NAMALWA (cell line): Measurements from ENCODE around the gene NCOA3.
"Not testable (repeated sequence)": the region's sequence is repeated elsewhere in the genome, so short reads cannot be mapped to it uniquely, and the experiment has no call there.

ENCODE experiments used
- DNase-seq: peaks from one replicate; pipeline ENCODE4 v3.0.0-alpha.2; 2015; ENCODE audit warnings: low spot score

The NCOA3 gene

DNA sequence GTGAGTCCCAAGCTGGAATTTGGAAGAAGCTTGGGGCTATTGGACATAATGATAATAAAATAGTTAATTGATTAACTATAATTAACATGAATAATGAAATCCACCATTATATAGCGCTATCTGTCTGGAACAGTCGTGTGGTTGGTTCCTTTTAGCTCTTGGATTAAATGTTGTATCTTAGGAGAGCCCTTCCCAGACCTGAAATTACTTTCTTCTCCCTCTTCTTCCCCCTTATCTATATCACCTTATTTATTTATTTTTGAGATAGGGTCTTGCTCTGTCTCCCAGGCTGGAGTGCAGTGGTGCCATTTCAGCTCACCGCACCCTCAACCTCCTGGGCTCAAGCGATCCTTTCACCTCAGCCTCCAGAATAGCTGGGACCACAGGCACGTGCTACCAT lies 64.6 kb downstream of the NCOA3 start:
- DNase-seq: no peak

DNA sequence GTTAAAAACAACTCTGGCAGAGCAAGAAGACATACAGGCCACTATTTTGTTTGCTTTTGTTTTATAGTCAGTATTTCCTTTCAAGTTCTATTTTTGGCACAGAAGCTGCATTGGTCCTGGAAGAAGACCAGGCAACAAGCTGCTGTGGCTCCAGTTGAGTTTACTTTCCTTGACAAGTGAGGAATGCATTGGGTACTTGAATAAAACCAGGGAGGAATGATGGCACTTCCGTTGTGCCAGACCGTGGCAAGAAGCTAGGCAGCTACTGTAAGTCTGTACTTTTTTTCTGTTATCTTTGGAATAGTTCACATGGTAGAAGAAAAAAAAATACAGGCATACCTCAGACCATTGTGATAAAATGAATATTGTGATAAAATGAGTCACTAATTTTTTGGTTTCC lies 66.3 kb downstream of the NCOA3 start:
- no peak for DNase-seq

DNA sequence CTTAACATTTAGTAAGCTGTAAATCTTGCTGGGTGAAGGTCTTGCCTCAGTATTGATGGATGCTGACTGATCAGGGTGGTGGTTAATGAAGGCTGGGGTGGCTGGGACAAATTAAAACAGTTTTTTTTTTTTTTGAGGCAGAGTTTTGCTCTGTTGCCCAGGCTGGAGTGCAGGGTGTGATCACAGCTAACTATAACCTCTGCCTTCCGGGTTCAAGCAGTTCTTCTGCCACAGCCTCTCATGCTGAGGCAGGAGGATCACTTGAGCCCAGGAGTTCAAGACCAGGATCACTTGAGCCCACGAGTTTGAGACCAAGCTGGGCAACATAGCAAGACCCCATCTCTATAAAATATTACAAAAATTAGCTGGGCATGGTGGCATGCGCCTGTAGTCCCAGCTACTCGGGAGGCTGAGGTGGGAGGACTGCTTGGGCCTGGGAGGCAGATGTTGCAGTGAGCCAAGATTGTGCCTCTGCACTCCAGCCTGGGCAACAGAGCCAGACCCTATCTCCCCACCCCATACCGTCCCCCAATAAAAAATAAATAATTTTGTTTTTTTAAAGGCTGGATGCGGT lies 67.2 kb downstream of the NCOA3 start:
- no peak for DNase-seq

DNA sequence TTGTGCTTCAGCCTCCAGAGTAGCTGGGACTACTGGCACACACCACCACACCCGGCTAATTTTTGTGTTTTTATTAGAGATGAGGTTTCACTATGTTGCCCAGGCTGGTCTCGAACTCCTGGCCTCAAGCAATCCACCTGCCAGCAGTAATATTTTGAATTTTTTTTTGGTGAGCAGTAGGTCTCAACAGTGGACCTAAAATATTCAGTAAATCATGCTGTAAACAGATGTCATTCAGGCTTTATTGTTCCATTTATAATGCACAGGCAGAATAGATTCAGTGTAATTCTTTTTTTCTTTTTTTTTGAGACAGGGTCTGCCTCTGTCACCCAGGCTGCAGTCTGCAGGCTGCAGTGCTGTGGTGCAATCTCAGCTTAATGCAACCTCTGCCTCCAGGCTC lies 69.7 kb downstream of the NCOA3 start:
- no peak for DNase-seq

DNA sequence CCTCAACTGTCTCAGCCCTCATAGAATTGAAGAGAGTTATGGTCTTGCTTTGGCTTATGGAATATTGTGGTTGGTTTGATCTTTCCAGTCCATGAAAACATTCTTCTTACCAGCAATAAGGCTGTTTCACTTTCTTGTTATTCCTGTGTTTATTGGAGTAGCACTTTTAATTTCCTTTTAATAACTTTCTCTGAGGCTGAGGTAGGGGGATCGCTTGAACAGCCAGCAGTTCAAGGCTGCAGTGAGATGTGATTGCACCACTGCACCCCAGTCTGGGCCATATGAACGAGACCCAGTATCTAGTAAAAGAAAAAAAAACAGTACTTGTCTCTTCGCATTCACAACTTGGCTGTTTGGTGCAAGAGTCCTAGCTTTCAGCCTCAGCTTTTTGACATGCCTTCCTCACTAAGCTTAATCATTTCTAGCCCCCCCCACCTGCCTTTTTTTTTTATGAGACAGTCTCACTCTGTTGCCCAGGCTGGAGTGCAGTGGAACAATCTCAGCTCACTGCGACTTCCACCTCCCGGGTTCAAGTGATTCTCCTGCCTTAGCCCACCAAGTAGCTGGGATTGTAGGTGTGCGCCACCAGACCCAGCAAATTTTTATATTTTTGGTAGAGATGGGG lies 70.5 kb downstream of the NCOA3 start:
- no peak for DNase-seq

DNA sequence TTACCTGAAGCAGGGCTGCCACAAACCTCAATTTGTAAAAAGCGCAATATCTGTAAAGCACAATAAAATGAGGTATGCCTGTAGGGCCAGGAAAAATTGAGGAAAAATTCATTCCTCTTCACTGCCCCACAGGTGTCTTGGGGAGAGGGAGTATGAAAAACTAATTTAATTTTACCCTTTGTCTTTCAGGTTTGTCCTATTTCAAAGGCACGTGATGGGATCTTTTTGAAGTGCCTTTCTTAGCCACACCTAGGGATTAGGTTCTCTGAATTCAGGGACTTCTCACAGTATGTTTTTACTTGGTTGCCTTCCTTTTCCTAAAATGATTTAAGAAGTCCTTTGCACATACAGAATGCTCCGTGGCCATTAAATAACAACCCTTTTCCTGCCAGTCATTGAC lies 71.9 kb downstream of the NCOA3 start:
- DNase-seq: no peak

DNA sequence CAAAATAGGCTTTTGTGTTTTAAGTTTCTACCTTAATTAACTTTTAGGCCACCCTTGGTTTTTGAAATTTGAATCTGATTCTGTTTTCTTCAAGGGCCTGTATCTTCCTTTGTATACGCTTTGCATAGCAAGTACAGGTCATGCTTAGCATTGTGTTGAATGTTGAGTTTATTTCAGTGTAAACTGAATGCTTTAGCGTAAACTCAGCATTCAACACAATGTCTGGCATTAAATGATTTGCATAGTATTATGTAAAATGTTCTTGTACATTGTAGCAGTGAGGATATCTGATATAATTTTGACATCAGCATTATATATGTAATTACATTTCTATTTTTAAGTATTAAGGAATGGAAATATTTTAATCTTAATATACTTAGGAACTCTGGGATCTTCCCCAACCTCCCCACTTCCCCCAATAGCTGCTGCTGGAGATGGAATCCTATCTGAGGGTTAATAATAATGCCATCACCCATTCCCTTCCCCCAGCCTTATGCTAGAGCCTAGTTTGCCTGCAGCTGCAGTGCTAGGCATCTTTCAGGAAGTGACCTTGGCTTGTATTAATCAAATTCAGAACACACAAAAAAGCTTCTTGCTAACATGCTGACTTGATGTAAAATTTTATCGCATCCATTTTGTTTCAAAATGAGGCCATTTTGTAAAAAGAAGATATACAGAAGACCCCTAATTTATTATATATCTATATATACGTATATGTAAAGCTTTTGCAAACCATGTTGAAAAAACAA lies 73.1 kb downstream of the NCOA3 start:
- peak; percentile 90 for DNase-seq

DNA sequence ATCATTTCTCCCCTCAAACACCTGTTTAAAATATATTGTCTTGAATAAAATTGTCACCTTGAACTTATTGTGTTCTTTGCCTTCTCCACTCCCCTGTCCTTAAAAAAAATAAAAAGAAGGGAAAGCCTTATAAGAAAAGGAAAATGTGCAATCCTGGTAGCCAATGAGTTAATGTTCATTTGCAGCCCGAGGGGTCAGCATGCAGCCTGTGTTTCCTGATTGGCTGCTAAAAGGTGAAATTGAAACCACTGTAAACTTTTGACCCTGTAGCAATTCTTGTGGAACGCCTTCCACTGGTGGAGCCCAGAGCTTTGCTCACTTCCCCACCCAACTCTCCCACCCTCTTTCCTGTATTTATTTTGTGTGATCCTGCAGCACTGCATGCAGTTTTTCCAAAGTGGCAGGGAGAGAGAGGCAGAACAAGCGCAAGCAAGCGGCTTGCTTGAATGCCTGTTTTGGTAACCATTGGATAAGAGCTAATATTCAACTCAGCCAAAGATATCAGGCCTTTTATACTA lies 74.9 kb downstream of the NCOA3 start:
- peak; percentile 63 for DNase-seq

DNA sequence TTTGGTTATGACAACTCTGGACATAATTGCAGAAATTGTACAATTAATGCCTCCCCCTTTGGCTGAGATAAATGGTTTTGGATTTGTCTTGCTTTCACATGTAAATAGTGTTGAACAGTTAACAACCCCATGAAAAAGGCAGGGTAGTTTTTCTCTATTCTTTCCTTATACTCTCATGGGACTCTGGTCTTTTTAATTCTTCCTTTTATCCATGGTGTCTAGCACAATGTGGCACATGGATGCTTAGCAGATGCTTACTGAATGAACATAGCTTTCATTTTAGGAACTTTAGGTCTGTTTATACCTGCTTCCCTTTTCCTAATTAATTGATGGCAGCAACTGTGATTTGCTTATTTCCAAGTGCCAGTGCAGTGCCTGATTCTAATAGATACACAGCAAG lies 75.6 kb downstream of the NCOA3 start:
- no peak for DNase-seq

DNA sequence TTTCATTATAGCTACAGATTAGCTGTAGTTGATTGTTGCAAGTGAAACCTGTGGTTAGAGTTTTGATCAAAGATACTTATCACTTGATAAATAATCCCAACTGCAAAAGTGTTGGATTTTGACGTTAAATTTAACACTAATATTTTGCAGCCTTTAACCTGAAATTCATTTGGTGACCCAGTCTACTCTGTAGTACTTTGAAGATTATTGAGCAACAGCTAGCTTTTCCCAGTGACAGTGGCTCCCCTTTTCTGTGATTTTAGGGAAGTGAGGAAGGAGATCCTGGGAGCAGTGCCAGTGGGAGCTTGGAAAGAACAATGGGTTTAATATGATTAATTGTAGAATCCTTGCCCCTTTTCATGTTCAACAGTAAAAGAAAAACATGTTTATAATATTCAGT lies 76.9 kb downstream of the NCOA3 start:
- no peak for DNase-seq

DNA sequence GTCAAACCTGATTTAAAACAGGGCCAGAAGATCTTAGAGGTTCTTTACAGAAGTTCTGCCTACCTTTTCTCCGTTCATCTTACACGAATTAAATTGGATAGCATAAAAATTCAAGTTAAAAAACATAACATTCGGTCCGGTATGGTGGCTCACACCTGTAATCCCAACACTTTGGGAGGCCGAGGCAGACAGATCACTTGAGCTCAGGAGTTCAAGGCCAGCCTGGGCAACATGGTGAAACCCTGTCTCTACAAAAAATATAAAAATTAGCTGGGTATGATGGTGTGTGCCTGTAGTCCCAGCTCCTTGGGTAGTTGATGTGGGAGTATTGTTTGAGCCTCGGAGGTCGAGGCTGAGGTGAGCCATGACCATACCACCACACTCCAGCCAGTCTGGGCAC lies 79.0 kb downstream of the NCOA3 start:
- not testable (repeated sequence) for DNase-seq

DNA sequence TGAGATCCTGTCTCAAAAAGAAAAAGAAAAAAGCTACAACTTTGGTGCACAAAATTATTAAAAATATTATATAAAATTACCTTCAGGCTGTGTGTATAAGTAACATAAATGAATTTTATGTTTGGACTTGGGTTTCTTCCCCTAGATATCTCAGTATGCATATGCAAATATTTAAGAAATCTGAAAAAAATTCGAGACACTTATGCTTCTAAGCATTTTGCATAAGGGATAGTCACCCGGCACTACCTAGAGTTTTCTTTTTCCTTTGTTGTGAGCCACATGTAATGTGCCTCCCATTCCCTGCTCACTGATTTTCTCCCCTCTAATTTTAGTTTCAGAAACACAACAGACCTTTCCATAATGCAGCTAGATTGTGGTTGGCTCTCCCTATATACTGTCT lies 79.4 kb downstream of the NCOA3 start:
- no peak for DNase-seq

DNA sequence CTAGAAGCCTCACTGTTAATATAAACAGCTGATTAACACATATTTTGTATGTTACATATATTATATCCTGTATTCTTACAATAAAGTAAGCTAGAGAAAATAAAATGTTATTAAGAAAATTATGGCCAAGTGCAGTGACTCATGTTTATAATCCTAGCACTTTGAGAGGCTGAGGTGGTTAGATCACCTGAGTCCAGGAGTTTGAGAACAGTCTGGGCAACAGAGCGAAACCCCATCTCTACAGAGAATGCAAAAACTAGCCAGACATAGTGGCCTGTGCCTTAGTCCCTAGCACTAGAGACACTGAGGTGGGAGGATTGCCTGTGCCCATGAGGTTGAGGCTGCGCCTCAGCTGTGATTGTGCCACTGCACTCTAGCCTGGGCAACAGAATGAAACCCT lies 81.9 kb downstream of the NCOA3 start:
- DNase-seq: no peak

DNA sequence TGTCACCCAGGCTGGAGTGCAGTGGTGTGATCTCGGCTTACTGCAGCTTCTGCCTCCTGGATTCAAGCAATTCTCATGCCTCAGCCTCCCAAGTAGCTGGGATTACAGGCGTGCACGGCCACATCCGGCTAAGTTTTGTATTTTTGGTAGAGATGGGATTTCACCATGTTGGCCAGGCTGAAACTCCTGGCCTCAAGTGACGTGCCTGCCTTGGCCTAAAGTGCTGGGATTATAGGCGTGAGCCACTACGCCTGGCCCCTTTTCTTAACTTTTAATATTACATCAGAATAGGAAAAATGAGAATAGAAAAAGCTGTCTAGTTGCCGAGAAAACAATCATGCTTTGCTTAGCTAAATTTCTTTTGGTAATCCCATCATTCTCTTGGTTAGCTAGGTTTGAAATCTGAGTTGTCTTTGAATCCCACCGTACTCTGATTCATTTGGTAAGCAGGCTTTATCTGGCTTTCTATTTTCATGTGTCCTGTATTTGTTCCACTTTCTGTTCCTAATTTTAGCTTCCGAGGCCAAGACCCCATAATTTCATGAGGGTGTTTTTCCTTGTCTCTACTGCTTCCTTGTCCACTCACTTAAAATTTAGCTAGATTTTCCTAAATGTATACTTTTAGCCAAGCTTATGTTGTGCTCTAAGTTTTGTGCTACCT lies 83.5 kb downstream of the NCOA3 start:
- no peak for DNase-seq

DNA sequence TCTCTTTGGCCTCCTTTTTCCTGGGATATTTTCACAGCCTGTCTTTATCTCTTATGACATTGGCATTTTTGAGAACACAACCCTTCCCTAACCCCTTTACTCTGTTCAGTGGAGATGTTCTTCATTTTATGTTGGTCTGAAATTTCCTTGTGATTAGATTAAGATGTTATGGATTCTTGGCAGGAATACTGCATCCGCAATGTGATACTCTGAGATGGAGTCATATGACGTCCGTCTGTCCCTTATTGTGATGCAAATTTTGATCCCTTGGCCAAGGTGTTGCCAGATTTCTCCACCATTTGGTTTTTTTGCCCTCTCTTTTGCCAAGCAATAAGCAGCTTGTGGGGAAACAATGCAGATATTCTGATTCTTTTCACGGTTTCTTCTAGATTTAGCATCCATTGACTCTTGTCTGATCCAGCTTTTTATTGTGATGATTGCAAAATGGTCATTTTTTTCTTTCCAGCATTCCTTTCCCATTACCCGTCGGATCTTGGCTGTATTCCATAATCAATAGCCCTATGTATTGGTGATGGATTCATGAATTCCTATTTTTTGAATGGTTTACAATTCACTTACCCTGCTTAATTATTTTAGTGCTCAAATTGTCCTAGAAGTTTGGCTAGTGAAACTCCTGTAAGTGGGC lies 85.1 kb downstream of the NCOA3 start:
- DNase-seq: no peak

DNA sequence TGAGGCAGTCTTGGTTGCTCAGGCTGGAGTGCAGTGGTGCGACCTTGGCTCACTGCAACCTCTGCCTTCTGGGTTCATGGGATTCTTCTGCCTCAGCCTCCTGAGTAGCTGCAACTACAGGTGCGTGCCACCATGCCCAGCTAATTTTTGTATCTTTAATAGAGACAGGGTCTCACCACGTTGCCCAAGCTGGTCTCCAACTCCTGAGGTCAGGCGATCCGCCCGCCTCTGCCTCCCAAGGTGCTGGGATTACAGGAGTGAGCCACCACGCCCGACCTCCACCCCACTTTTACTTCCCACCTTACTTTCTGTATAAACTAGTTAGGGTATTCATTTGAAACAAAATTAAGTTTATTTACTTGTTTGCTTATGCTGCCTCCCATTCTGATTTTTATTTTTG lies 86.5 kb downstream of the NCOA3 start:
- DNase-seq: no peak

DNA sequence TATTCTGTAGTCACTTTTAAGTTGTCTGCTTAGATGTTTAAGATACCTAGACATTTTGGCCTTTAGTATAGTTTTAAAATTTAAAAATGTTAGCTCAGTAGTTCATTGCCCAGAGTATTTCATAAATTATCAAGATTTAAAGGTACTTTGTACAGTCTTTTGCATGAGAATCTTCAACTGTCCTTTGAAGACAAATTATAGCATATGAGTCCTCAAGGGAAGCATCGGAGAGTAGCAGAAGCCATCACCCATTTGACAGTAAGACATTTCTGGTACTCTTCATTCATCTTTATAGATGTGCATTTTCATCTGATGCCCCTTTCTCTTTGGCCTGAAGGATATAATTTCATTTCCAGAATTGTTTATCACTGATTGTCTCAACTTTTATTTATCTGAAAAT lies 89.5 kb downstream of the NCOA3 start:
- DNase-seq: no peak

DNA sequence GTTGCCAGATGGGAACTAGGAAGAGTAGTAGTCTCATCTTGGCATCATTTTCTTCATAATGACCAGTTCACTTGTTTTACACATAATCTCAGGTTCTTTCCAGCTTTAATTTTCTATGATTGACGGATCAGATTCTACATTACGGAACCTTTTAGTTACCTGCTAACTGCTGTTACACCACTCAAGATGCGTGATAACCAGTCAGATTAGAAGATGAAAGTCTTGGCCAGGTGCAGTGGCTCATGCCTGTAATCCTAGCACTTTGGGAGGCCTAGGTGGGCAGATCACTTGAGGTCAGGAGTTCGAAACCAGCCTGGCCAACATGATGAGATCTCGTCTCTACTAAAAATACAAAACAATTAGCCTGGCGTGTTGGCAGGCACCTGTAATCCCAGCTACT lies 92.5 kb downstream of the NCOA3 start:
- DNase-seq: no peak

DNA sequence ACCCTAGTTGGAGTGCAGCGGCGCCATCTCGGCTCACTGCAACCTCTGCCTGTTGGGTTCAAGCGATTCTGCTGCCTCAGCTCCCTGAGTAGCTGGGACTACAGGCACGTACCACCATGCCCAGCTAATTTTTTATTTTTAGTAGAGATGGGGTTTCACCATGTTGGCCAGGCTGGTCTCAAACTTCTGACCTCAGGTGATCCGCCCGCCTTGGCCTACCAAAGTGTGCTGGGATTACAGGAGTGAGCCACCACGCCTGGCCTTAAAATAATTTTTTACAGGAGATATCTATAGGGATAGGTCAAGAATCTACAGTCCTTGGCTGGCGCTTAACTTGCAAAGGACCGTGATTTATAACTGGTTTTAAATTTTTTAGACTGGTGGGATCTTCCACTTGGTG lies 93.5 kb downstream of the NCOA3 start:
- not testable (repeated sequence) for DNase-seq

DNA sequence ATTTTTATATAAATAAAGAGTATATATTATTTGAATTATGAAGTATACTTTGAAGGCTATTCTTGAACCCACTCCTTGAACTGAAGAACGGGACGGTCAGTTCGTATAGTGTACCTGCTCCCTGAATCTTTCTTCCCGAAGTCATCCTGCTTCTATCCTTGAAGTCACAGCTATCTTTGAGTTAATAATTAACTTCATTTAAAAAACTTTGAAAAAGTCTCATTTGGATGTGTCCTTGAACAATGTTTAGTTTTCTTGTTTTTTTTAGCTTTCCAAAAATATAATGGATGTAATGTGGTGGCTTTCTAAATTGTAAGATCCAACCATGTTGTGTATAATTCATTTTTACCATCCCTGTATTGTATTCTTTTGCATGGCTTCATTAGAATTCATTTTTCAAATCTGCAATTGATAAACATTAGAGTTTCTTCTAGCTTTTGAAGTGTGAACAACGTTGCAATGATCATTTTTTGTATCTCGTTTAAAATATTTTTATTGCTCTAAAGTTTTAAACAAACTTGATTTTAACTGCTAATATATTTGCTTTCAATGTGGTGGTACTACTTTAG lies 94.4 kb downstream of the NCOA3 start:
- no peak for DNase-seq

DNA sequence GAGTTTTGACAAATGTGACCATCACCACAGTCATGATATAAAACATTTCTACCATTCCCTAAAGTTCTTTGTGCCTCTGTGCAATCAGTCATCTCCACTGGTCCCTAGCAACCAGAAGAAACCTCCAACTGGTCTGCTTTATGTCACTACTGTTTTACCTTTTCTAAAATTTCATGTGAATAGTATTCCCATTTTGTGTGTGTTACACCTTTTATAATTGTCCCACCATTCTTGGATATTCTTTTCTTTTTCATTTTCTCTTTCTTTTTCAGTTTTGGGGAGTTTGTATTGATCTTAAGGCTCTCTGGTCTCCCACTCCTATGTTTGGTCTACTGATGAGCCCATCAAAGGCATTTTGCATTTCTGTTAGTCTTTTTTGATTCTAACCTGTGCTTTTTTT lies 95.4 kb downstream of the NCOA3 start:
- no peak for DNase-seq
